ENCODE data around the gene BLNK. TPM values are rescaled to one million over a fixed set of nuclear protein-coding genes. Genes with fewer than 3 reads are reported as not detected.

BLNK gene
- total RNA-seq, 1 donor from 2014 or later = not detected

DNA sequence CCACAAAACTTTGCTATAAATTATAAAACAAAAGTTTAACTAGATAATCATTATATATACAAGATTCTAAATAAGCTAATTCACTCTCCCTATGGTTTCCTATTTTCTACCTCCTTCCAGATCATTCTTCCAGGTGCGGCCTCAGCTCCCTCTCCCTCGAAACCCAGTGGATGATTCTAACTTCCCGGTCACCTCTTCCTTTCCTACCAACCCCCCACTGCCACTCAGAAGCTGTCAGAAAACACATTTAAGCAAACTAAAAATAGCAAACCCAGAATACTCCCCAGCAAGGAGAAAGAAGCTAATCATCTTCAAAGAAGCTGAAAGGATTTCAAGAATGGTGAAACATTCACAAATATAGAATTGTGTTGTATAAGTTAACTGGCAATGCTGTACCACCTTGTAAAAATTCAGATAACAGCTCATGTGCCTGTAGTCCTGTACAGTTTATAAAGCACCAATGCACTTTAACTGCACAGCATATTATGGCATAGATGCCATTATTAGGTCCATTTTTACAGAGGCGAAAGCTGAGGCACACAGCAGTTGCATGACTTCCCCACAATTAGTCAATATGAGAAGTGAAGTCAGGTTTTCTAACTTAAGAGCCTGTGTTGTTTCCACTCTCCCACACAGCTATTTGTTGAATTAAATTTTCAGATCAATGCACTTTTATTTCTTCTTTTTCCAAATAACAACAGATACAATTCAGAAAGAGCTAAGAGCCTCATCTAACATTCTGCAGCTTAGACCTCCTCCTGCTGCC lies 19.2 kb upstream of the BLNK start:
- Mint-ChIP-seq H3K36me3 (ENCODE audit: low read depth, unreplicated experiment) (no peaks in the 10 kb centered on the region), H3K4me3 (ENCODE audit: unreplicated experiment) (no peak overlapping the region), H3K9me3 (ENCODE audit: unreplicated experiment) (no peaks in the 10 kb centered on the region), H3K27me3 (ENCODE audit: low read depth, unreplicated experiment) (no peaks in the 10 kb centered on the region), H3K4me1 (ENCODE audit: low read depth, unreplicated experiment) (peaks cover 13% of the 10 kb centered on the region), H3K27ac (ENCODE audit: unreplicated experiment) (no peak overlapping the region)
- H4K20me1 ChIP-seq (ENCODE audit: insufficient read depth, low read length) = no peaks in the 10 kb centered on the region
- no peak overlapping the region for H3K4me2 ChIP-seq (ENCODE audit: low read length)
- H3K27ac ChIP-seq (ENCODE audit: low read depth, low read length) = no peak overlapping the region
- H3K9me3 ChIP-seq (ENCODE audit: insufficient read depth, low read depth, low read length) = peaks cover 3% of the 10 kb centered on the region
- no peak for TF ChIP-seq EZH2 (IDR thresholded peaks at IDR 0.05; ENCODE audit: insufficient read depth, low read length)
- TF ChIP-seq CTCF (IDR thresholded peaks at IDR 0.05; ENCODE audit: insufficient read depth, low read depth, low read length) = no peak
- no peak overlapping the region for H2AFZ ChIP-seq (ENCODE audit: low read depth, low read length)
- H3K79me2 ChIP-seq (ENCODE audit: insufficient read depth, low read length) = no peaks in the 10 kb centered on the region
- peaks cover 4% of the 10 kb centered on the region for H3K27me3 ChIP-seq (ENCODE audit: insufficient read depth, low read length)
- no peak overlapping the region for H3K4me3 ChIP-seq (ENCODE audit: insufficient read depth, low read depth, low read length)
- H3K36me3 ChIP-seq (ENCODE audit: insufficient read depth, low read length) = no peaks in the 10 kb centered on the region
- no peak for DNase-seq (ENCODE audit: low read depth)
- no peak overlapping the region for H3K9ac ChIP-seq (ENCODE audit: low read length)
- no peak for FAIRE-seq
- H3K4me1 ChIP-seq (ENCODE audit: insufficient read depth, low read length) = no peaks in the 10 kb centered on the region

DNA sequence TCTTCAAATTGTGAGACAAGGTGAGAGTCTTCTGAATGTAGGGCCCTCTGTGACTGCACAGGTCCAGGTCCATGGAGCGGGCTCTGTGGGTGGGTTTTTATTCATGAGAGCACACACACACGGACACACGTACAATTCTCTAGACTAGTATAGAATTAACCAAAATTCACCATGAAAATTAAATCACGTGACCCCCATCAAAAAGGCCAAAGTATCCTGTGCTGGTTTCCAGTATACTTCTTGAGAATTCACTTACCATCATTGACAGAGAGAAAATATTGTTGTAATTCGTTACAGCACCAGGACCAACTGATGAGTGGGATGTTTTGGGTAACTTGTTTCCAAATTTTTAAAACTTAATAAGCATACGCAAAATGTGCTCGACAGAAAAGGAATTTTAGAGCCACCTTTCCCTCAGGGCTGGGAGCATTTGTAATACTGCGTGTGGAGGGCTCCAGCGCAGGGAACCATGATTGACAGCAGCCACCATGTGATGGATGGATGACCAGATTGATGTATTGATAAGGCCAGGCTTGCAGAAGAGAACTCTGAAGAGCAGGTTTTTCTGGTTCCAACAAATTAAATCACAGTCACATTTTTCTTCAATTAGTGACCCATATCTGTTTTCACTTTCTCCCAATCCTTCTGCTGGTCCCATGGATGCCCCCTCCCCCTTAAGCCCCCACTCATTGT lies 18.0 kb upstream of the BLNK start:
- Mint-ChIP-seq H3K36me3 (ENCODE audit: low read depth, unreplicated experiment) (no peaks in the 10 kb centered on the region), H3K9me3 (ENCODE audit: unreplicated experiment) (no peaks in the 10 kb centered on the region), H3K4me1 (ENCODE audit: low read depth, unreplicated experiment) (peaks cover 13% of the 10 kb centered on the region), H3K27ac (ENCODE audit: unreplicated experiment) (no peak overlapping the region), H3K4me3 (ENCODE audit: unreplicated experiment) (no peak overlapping the region), H3K27me3 (ENCODE audit: low read depth, unreplicated experiment) (no peaks in the 10 kb centered on the region)
- FAIRE-seq = no peak
- Histone ChIP-seq H4K20me1 (ENCODE audit: insufficient read depth, low read length) (no peaks in the 10 kb centered on the region), H3K4me1 (ENCODE audit: insufficient read depth, low read length) (no peaks in the 10 kb centered on the region), H3K79me2 (ENCODE audit: insufficient read depth, low read length) (no peaks in the 10 kb centered on the region), H3K27me3 (ENCODE audit: insufficient read depth, low read length) (peaks cover 4% of the 10 kb centered on the region), H3K9me3 (ENCODE audit: insufficient read depth, low read depth, low read length) (peaks cover 3% of the 10 kb centered on the region), H3K27ac (ENCODE audit: low read depth, low read length) (no peak overlapping the region), H3K4me3 (ENCODE audit: insufficient read depth, low read depth, low read length) (no peak overlapping the region), H3K4me2 (ENCODE audit: low read length) (no peak overlapping the region), H3K9ac (ENCODE audit: low read length) (no peak overlapping the region), H3K36me3 (ENCODE audit: insufficient read depth, low read length) (no peaks in the 10 kb centered on the region), H2AFZ (ENCODE audit: low read depth, low read length) (no peak overlapping the region)
- DNase-seq (ENCODE audit: low read depth) = no peak
- TF ChIP-seq EZH2 (IDR thresholded peaks at IDR 0.05; ENCODE audit: insufficient read depth, low read length) = no peak
- no peak for TF ChIP-seq CTCF (IDR thresholded peaks at IDR 0.05; ENCODE audit: insufficient read depth, low read depth, low read length)

Data from astrocyte (in vitro differentiated cells and primary cell).